Mesothelial cell of epicardium (in vitro differentiated cells): ENCODE results near the gene KPNA1. TPM values are rescaled to one million over a fixed set of nuclear protein-coding genes. Genes with fewer than 3 reads are reported as not detected.
A peak's percentile ranks its signal among the peaks of the same experiment; 100 is the strongest.

Source experiments
- DNase-seq, 2 experiments: peaks; one replicate each; pipeline ENCODE4 v3.0.0; 2021; ENCODE audit warnings: low spot score in 2 of 2; ENCODE audit not compliant: unreplicated experiment in 2 of 2
- H3K27ac Mint-ChIP-seq: 2 replicates; pipeline ENCODE4 v1.8.0; 2021; ENCODE audit warnings: mixed read lengths
- H3K27me3 Mint-ChIP-seq: 2 replicates; pipeline ENCODE4 v1.8.0; 2021; ENCODE audit warnings: low read depth, mixed read lengths
- H3K36me3 Mint-ChIP-seq: 2 replicates; pipeline ENCODE4 v1.8.0; 2021; ENCODE audit warnings: mixed read lengths
- H3K4me1 Mint-ChIP-seq: 2 replicates; pipeline ENCODE4 v1.8.0; 2021; ENCODE audit warnings: mixed read lengths
- H3K4me3 Mint-ChIP-seq: 2 replicates; pipeline ENCODE4 v1.8.0; 2021; ENCODE audit warnings: mild to moderate bottlenecking, moderate library complexity, mixed read lengths
- H3K9me3 Mint-ChIP-seq: 2 replicates; pipeline ENCODE4 v1.8.0; 2021; ENCODE audit warnings: mixed read lengths
- CTCF ChIP-seq: fragments of 200-600 bp; sonication (generic); IDR thresholded peaks from one replicate; pipeline ENCODE4 v1.5.0; 2021; ENCODE audit warnings: antibody characterized with exemption; ENCODE audit not compliant: unreplicated experiment
- total RNA-seq: library from RNA; stranded (reverse); gene quantifications from 3 replicates; pipeline ENCODE4 v1.2.1, GENCODE V29; 2021

Gene KPNA1
- total RNA-seq, 1 donor from 2014 or later: 66.3 TPM

GRCh38 chr3:122396511-122396910 is 118.2 kb downstream of the KPNA1 start:
- no peak for DNase-seq
- no peak for TF ChIP-seq CTCF
- H3K4me3 Mint-ChIP-seq: no peak overlapping the region
- H3K27me3 Mint-ChIP-seq: no peaks in the 10 kb centered on the region
- no peak overlapping the region for H3K27ac Mint-ChIP-seq
- H3K4me1 Mint-ChIP-seq: peaks cover 23% of the 10 kb centered on the region
- no peaks in the 10 kb centered on the region for H3K9me3 Mint-ChIP-seq
- no peaks in the 10 kb centered on the region for H3K36me3 Mint-ChIP-seq

DNA sequence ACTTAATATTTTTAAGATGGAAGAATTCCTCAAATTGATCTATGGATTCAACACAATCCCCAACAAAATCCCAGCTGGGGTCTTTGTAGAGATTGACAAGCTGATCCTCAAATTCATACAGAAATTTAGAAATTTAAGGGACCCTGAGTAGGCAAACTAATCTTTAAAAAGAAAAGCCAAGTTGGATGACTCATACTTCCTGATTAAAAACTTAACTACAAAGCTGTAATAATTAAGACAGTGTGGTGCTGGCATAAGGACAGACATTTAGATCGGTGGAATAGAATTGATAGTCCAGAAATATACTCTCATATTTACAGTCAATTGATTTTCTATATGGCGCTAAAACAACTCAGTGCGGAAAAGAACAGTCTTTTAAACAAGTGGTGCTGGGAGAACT is 119.2 kb downstream of the KPNA1 start:
- no peaks in the 10 kb centered on the region for H3K27me3 Mint-ChIP-seq
- TF ChIP-seq CTCF: no peak
- no peak overlapping the region for H3K27ac Mint-ChIP-seq

GRCh38 chr3:122394173-122394572 is 120.6 kb downstream of the KPNA1 start:
- no peaks in the 10 kb centered on the region for H3K36me3 Mint-ChIP-seq
- no peaks in the 10 kb centered on the region for H3K9me3 Mint-ChIP-seq
- no peaks in the 10 kb centered on the region for H3K27me3 Mint-ChIP-seq
- H3K4me1 Mint-ChIP-seq: peaks cover 23% of the 10 kb centered on the region
- no peak for DNase-seq
- peak overlapping the region; percentile 60 for H3K27ac Mint-ChIP-seq
- TF ChIP-seq CTCF: no peak
- H3K4me3 Mint-ChIP-seq: no peak overlapping the region

More for the DNA sequence above, 119.2 kb downstream of the KPNA1 start:
- Mint-ChIP-seq H3K4me3 (no peak overlapping the region), H3K36me3 (no peaks in the 10 kb centered on the region), H3K9me3 (no peaks in the 10 kb centered on the region), H3K4me1 (peaks cover 23% of the 10 kb centered on the region)
- DNase-seq: no peak

GRCh38 chr3:122392868-122393844 is 121.6 kb downstream of the KPNA1 start:
- no peaks in the 10 kb centered on the region for H3K9me3 Mint-ChIP-seq
- H3K27me3 Mint-ChIP-seq: no peaks in the 10 kb centered on the region
- H3K36me3 Mint-ChIP-seq: peaks cover 3% of the 10 kb centered on the region
- H3K4me1 Mint-ChIP-seq: peaks cover 23% of the 10 kb centered on the region
- peak; percentile 65 for TF ChIP-seq CTCF
- no peak for DNase-seq
- no peak overlapping the region for H3K4me3 Mint-ChIP-seq
- peak overlapping the region; percentile 60 for H3K27ac Mint-ChIP-seq

DNA sequence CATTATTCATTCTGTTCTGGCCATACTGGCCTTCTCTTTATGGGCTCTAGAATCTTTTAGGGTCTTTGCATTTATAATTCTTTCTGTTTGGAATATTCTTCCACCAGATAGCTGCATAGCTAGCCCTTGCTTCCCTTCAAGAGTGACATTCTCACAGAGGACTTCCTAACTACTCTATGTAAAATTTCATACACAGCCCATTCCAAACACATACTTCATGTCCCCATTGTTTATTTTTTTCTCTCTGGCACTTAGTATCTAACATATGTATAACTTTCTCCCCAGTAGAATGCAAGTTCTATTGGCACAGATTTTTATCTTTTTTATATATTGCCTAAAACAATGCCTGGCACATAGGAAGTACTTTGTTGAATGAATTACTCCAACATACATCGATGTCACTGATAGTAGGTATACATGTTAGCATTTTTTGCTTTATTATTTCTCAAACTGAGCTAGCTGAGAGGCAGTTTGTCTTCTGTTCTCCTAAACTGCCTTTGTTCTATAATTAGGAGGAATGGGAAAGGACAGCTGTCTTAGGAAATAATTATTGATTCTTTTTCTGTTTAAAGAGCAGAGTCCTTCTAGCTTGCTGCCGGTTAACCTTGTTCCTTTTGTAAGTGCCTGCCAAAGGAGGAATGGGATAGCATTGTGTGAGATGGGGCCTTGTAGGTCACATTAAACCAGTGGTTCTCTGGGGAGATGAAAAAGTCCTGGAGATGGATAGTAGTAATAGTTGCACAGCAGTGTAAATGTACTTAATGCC is 122.9 kb downstream of the KPNA1 start:
- TF ChIP-seq CTCF: no peak
- no peak for DNase-seq
- no peaks in the 10 kb centered on the region for H3K9me3 Mint-ChIP-seq
- no peak overlapping the region for H3K27ac Mint-ChIP-seq
- H3K4me3 Mint-ChIP-seq: no peak overlapping the region
- peaks cover 7% of the 10 kb centered on the region for H3K36me3 Mint-ChIP-seq
- H3K4me1 Mint-ChIP-seq: peaks cover 23% of the 10 kb centered on the region
- no peaks in the 10 kb centered on the region for H3K27me3 Mint-ChIP-seq
